A673 (cell line): ENCODE data around the gene RAB39B. TPM values are rescaled to one million over a fixed set of nuclear protein-coding genes. Genes with fewer than 3 reads are reported as not detected.

Source experiments
- BruUV-seq: library from RNA; stranded (reverse); fragments of 400-500 nt; replicated peaks from 2 replicates; lab custom pipeline; 2021; lab: Mats Ljungman, UMichigan
- CTCF ChIA-PET: fragments of 300-600 bp; sonication (Branson Sonifier 250); formaldehyde crosslinking; loops from one replicate; lab custom pipeline; 2022; ENCODE audit warnings: antibody characterized with exemption; lab: Charles Lee
- POLR2A ChIA-PET: fragments of 300-600 bp; sonication (Branson Sonifier 250); formaldehyde crosslinking; loops from one replicate; lab custom pipeline; 2022; ENCODE audit warnings: antibody characterized with exemption; ENCODE audit not compliant: low non-redundant PET; lab: Charles Lee
- DNase-seq: peaks from one replicate; pipeline ENCODE4 v3.0.0-alpha.2; 2015; ENCODE audit warnings: low spot score
- H3K27ac ChIP-seq: fragments of 200-600 bp; sonication (generic); 2 replicates; pipeline ENCODE4 v1.5.1; 2016; ENCODE audit warnings: mixed run types, low read depth, mild to moderate bottlenecking, mixed read lengths, antibody characterized with exemption, low read length; ENCODE audit not compliant: poor library complexity, severe bottlenecking
- H3K27me3 ChIP-seq: fragments of 200-600 bp; sonication (generic); replicated peaks from 2 replicates; pipeline ENCODE4 v1.6.1; 2017; ENCODE audit warnings: mixed run types, low read depth, mild to moderate bottlenecking, mixed read lengths, antibody characterized with exemption, low read length; ENCODE audit not compliant: insufficient read depth, poor library complexity
- H3K36me3 ChIP-seq: fragments of 200-600 bp; sonication (generic); 2 replicates; pipeline ENCODE4 v1.6.1; 2016; ENCODE audit warnings: mixed run types, mild to moderate bottlenecking, mixed read lengths, antibody characterized with exemption, low read length; ENCODE audit not compliant: insufficient read depth, poor library complexity, severe bottlenecking
- H3K4me1 ChIP-seq: fragments of 200-600 bp; sonication (generic); 2 replicates; pipeline ENCODE4 v1.6.1; 2017; ENCODE audit warnings: mixed run types, mild to moderate bottlenecking, mixed read lengths, antibody characterized with exemption, low read length; ENCODE audit not compliant: insufficient read depth, poor library complexity, severe bottlenecking
- H3K4me3 ChIP-seq: fragments of 200-600 bp; sonication (generic); 2 replicates; pipeline ENCODE4 v1.5.1; 2016; ENCODE audit warnings: low read depth, mixed run types, mild to moderate bottlenecking, mixed read lengths, low read length; ENCODE audit not compliant: poor library complexity, severe bottlenecking
- H3K9me3 ChIP-seq: fragments of 200-600 bp; sonication (generic); 2 replicates; pipeline ENCODE4 v1.6.1; 2016; ENCODE audit warnings: mixed run types, low read depth, mild to moderate bottlenecking, mixed read lengths, antibody characterized with exemption, low read length; ENCODE audit not compliant: poor library complexity, severe bottlenecking
- EZH2 ChIP-seq: fragments of 200-600 bp; sonication (generic); IDR thresholded peaks from 2 replicates; pipeline ENCODE4 v1.6.1; 2017; ENCODE audit warnings: borderline replicate concordance, low read depth, mild to moderate bottlenecking, mixed read lengths, antibody characterized with exemption, low read length; ENCODE audit not compliant: poor library complexity, severe bottlenecking
- intact Hi-C: fragments of 100-400 bp; cut with micrococcal nuclease; formaldehyde crosslinking; loops from one replicate; pipeline ENCODE4 v1.10.0; 2022; ENCODE audit not compliant: unreplicated experiment
- total RNA-seq: library from RNA; stranded (reverse); gene quantifications from 2 replicates; pipeline ENCODE4 v1.2.3, GENCODE V29; 2021
- TF ChIP-seq, protein P1 (sequence below): fragments of 300-800, 200-600 bp; sonication (generic); conservative IDR thresholded peaks from 2 replicates; pipeline ENCODE4 v1.5.1; 2017; ENCODE audit warnings: low read depth, mild to moderate bottlenecking, antibody characterized with exemption, low read length, moderate library complexity, mixed read lengths

The RAB39B gene
- total RNA-seq, 1 experiment from 2014 or later, result 0.43 TPM

DNA sequence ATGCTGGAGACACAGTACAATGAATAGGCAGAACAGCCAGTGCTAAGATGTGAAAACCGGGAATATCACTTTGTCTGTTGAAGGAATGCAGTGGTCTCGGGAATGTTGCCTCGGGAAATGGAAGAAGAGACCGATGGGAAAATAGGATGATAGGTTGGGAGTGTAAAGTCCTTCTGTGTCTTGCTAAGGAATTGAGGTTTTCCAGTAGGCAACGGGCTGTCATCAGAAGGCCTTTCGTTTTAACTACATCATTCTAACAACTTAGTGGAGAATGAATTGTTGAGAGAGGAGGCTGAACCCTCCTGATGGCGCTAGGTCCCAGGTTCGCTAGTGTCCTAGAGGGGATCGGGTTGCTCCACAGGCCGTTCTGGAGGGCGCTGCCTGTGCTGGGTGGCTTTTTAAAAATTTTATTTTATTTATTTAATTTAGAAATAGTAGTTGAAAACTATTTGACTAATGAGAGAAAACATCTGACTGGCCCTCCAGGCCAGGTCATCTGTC, 47.3 kb downstream of the RAB39B start:
- Histone ChIP-seq H3K27ac (peak overlapping the region; percentile 89), H3K36me3 (peaks cover 11% of the 10 kb centered on the region), H3K9me3 (no peaks in the 10 kb centered on the region), H3K4me1 (no peaks in the 10 kb centered on the region), H3K27me3 (no peaks in the 10 kb centered on the region), H3K4me3 (peak overlapping the region; percentile 82)
- POLR2A ChIA-PET, result no interaction called here
- intact Hi-C loops, result no loop called here
- CTCF ChIA-PET, result interaction anchor here (0.6 to 1.2 kb wide), 2 partner anchors 299 to 886 kb away, joined by 3 to 4 read pairs; no protein-coding TSS in a partner anchor
- DNase-seq, result peak; percentile 17
- BruUV-seq, result no TSS peak
- TF ChIP-seq EZH2, result no peak
- TF ChIP-seq, protein P1, sequence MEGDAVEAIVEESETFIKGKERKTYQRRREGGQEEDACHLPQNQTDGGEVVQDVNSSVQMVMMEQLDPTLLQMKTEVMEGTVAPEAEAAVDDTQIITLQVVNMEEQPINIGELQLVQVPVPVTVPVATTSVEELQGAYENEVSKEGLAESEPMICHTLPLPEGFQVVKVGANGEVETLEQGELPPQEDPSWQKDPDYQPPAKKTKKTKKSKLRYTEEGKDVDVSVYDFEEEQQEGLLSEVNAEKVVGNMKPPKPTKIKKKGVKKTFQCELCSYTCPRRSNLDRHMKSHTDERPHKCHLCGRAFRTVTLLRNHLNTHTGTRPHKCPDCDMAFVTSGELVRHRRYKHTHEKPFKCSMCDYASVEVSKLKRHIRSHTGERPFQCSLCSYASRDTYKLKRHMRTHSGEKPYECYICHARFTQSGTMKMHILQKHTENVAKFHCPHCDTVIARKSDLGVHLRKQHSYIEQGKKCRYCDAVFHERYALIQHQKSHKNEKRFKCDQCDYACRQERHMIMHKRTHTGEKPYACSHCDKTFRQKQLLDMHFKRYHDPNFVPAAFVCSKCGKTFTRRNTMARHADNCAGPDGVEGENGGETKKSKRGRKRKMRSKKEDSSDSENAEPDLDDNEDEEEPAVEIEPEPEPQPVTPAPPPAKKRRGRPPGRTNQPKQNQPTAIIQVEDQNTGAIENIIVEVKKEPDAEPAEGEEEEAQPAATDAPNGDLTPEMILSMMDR, result no peak

DNA sequence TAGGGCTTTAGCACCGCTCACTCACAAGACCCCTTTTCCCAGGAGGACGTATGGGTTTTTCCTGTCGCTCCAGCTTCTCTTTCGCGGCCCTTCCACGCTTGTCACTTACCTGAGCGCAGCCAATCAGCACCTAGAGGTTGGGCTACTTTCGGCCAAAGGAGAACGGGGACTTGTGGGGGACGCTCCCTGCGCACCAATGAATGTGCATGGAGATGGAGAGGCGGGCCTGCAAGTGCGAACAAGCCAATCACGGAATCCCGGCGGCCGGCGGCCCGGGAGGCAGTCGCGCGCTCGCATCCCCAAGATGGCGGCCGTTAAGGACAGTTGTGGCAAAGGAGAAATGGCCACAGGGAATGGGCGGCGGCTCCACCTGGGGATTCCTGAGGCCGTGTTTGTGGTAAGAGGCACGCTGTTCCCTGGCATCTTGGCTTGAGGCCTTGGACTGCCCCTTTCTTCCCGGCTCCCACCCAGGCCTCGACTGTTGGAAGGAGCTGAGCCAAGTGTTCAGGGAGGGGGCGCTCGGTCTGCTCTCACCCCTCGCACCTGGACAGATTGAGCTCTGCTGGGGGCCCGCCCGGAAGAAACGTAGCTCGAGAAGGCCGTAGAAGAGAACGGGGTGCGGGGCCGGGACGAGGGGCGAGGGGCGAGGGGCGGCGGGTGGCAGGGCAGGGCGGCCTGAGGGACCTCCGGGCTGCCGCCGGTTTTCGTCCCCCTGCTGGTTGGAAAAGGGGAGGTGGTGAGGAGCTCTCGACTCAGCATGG, 47.9 kb downstream of the RAB39B start, which contains the start of gene VBP1:
TSS of gene VBP1 (plus strand) at position 282 of the 761 bp plus-strand sequence. CDS start at position 305, 23 bp downstream.
- TF ChIP-seq, protein P1, result peak; percentile 56
- TF ChIP-seq EZH2, result no peak
- Histone ChIP-seq H3K27me3 (no peaks in the 10 kb centered on the region), H3K4me1 (no peaks in the 10 kb centered on the region), H3K36me3 (peaks cover 10% of the 10 kb centered on the region), H3K4me3 (peak within 1 kb of the TSS; percentile 82), H3K9me3 (no peaks in the 10 kb centered on the region), H3K27ac (peak within 1 kb of the TSS; percentile 89)
- ChIA-PET POLR2A (no interaction called here), CTCF (interaction anchor here (0.6 to 1.2 kb wide), 2 partner anchors 22 to 299 kb away, joined by 3 to 4 read pairs; no protein-coding TSS in a partner anchor)
- no TSS peak for BruUV-seq
- intact Hi-C loops, result no loop called here
- DNase-seq, result peak; percentile 95

DNA sequence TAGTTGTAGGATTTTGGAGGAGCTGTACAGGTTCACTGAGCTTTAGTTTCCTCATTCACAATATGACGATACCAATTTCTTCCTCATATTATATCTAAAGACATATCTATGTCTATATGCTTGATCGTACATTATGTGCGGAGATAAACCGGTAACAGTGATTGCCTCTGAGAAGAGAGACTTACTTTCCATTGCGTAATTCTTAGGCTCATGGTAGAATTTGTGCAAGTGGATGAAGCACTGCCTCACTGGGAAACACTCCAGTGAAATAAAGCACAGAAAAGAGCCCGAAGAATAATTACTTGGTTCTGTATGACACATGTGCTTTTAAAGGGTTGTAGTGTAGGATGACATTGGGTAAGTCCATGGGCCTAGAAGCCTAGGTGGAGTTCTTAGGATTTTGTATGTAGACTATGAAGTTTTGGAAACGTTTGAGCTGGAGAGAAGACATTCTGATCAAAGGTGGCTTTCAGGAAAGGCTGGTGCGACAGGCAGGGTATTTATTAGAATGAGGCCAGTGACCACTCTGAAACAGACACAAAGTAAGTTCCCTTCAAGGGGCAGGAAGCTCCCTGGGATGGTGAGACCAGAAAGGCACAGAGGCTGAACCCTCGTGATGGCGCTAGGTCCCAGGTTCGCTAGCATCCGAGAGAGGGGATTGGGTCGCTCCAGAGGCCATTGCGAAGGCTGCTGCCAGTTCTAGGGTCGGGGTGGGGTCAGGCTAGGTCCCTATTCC, 48.7 kb downstream of the RAB39B start:
- H3K27ac ChIP-seq, result peak overlapping the region; percentile 89
- ChIA-PET POLR2A (no interaction called here), CTCF (interaction anchor here (0.6 kb wide), 1 partner anchor 22 kb away, joined by 3 read pairs; no protein-coding TSS in a partner anchor)
- no peaks in the 10 kb centered on the region for H3K9me3 ChIP-seq
- H3K4me1 ChIP-seq, result no peaks in the 10 kb centered on the region
- no peaks in the 10 kb centered on the region for H3K27me3 ChIP-seq
- no peak for TF ChIP-seq EZH2
- TF ChIP-seq, protein P1, result no peak
- no TSS peak for BruUV-seq
- peaks cover 4% of the 10 kb centered on the region for H3K36me3 ChIP-seq
- intact Hi-C loops, result no loop called here
- H3K4me3 ChIP-seq, result peak overlapping the region; percentile 82
- peak; percentile 3 for DNase-seq
